MV-4-11 (cell line): Measurements from ENCODE around the gene SAT2.
"Not testable (repeated sequence)": the region's sequence is repeated elsewhere in the genome, so short reads cannot be mapped to it uniquely, and the experiment has no call there.

Source experiments
- DNase-seq: peaks from one replicate; lab custom pipeline; 2025; lab: John Stamatoyannopoulos, UW

SAT2 gene

DNA sequence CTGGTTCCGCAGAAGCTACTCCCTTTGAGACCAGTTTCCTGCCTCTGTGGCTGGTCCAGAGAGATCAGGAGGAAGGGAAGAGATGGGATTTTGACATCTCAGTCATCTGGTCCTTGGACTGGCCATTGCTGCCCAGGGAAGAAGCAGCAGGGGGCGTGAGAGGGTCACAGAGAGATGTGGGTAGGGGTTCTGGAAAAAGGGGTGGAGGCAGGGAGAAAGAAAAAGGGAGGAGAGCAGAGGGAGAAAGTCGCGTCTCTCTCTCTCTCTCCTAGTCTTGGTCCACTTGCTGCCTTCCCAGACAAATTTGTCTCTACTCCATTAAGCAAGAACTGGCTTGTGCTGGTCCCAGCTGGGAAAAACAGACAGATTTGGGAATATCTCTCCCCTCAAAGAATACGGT lies 6.8 kb upstream of the SAT2 start:
- DNase-seq: no peak

DNA sequence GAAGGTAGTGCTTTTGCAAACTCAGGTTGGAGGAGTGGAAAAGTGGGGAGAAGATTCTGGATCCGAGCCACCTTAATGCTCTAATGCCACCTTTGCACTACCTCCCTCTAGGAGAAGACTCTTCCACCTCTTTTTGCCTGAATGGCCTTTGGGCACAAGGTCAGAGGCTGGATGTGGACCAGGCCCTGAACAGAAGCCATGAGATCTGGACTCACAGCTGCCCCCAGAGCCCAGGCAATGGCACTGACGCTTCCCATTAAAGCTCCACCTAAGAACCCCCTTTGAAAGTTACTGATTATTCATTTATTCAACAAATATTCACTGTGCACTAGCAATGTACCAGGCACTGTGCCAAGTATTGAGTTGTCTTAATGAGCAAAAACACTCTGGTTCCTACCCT lies 5.5 kb upstream of the SAT2 start:
- DNase-seq: no peak

DNA sequence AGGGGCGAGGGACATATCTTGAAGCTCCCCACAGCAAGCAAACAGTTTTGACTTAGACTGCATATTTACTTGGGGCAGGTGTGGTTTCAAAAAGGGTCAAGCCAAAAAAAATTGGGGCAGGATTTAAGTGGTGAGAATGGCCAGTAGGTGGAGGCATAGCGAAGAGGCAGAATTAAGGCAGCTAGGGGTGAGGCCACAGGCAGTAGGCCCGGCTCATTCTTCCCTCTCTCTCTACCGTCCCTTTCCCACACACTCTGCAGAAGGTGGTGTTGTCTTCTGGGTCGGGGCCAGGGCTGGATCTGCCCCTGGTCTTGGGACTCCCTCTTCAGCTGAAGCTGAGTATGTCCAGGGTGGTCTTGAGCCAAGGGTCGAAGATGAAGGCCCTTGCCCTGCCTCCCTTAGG lies 4.9 kb upstream of the SAT2 start:
- peak; percentile 63 for DNase-seq

DNA sequence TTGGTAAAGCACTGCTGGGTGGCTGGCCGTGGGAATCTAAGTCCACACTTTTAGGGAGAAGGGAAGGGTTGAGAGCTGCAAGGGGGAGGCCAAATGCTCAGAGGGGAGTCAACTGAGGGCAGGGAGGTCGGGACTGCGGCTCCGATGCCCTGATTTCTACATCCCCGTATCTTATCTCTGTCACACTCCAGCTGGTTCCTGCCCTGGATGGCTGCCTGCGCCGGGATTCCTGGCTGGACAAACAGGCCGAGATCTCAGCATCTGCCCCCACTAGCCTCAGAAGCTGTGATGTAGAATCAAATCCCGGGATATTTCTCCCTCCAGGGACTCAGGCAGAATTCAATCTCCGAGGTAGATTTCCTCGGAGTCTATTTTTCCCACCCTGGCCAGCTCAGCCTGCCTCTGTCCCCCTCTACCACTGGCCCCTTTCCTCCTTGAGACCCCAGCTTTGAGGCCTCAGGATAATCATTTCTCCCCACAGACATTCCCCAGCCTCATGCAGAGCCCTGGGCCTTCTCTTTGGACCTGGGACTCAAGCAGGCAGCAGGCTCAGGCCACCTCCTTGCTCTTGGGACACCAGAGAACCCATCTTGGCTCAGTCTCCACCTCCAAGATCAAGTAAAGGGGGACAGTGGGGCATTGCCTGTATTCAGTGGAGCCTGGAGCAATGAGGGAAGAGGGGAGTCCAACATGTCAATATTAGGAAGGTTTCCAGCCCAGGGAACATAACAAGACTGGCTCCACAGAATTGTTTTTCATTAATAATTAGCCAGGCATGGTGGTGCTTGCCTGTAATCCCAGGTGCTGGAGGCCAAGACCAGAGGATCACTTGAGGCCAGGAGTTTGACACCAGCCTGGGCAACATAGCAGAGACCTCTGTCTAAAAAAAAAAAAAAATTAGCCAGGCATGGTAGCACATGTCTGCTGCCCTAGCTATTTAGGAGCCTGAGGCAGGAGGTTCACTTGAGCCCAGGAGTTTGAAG lies 4.1 kb upstream of the SAT2 start:
- DNase-seq: no peak

DNA sequence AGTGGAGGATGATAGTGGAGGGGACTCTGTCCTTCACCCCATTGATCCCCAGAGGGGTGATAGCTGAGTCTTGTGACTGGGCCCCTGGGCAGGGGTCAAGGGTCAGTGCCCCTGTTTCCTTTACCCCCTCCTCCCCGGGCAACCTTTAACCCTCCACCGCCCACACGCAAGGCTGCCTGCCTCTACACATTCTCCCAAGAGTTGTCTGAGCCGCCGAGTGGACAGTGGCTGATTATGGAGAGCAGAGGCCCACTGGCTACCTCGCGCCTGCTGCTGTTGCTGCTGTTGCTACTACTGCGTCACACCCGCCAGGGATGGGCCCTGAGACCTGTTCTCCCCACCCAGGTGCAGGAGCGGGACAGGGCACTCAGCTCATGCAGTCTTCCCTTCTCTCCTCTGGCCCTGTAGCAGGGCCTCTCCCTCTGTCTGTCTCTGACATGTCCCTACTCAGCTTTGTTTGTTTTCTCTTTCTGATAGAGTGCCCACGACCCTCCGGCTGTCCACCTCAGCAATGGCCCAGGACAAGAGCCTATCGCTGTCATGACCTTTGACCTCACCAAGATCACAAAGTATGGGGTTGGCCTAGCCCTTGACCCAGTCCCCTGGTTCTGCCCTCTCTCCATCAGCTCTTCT lies 2.4 kb upstream of the SAT2 start, which contains the start of gene SHBG:
SHBG (plus strand) TSS at position 197 of the 633 bp plus-strand sequence; CDS start at position 235, 38 bp downstream.
- DNase-seq: no peak

DNA sequence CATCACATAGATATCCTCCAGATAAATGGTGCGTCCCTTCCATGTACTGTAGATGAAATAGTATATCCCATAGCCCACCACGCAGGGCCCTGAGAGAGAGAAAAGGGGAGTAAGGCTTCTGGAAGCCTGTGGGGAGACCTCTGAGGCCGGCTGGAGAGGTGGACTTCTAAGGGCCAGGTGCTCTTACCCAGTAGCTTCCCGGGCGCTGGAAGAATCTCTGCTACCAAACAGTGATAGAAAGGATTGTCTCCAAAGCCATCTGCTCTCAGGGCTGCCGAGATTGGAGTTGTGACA lies 718 bp downstream of the SAT2 start:
- DNase-seq: no peak

DNA sequence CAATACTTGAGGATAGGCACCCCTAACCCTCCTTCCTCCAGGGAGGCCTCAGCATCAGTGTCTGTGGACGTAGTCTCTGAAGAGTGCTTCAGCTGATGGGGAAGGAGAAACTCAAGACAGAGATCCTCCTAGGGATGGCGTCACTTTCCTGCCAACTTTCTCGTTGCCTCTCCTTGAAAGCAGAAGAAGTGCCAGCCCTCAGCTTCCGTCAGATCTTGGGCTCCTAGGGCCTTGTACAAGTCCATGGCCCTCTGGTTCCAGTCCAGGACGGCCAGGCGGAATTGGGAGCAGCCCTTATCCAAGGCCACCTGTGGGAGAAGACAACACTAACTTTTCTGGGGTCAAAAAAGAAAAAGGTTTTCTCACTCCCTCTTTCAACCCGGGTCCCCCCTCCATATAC lies 1.3 kb downstream of the SAT2 start:
- DNase-seq: peak; percentile 41

DNA sequence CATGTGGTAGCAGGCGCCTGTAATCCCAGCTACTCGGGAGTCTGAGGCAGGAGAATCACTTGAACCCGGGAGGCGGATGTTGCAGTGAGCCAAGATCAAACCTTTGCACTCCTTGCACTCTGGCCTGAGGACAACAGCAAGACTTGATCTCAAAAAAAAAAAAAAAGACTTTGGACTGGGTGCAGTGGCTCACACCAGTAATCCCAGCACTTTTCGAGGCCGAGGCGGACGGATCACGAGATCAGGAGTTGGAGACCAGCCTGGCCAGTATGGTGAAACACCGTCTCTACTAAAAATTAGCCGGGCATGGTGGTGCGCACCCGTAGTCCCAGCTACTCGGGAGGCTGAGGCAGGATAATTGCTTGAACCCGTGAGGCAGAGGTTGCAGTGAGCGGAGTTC lies 1.9 kb downstream of the SAT2 start:
- not testable (repeated sequence) for DNase-seq

DNA sequence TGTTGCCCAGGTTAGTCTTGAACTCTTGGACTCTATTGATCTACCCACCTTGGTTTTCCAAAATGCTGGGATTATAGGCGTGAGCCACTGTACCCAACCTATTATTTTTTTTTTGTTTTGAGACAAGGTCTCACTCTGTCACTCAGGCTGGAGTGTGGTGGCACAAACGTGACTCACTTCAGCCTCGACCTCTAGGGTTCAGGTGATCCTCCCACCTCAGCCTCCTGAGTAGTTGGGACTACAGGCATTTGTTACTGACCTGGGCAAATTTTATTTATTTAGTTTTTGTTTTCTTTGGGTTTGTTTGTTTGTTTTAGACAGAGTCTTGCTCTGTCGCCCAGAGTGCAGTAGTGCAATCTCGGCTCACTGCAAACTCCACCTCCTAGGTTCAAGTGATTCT lies 4.0 kb downstream of the SAT2 start:
- DNase-seq: no peak

DNA sequence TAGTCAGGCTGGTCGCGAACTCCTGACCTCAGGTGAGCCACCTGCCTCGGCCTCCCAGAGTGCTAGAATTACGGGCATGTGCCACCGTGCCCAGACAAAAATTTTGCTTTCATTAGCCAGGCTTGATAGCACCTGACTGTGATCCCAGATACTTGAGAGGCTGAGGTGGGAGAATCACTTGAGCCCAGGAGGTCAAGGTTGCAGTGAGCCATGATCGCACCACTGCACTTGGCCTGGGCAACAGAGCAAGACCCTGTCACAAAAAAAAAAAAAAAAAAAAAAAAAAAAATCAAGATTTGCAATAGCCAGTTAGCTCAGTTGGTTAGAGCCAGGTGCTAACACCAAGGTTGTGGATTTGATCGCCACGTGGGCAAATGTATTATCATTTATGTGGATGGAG lies 6.8 kb downstream of the SAT2 start:
- no peak for DNase-seq

DNA sequence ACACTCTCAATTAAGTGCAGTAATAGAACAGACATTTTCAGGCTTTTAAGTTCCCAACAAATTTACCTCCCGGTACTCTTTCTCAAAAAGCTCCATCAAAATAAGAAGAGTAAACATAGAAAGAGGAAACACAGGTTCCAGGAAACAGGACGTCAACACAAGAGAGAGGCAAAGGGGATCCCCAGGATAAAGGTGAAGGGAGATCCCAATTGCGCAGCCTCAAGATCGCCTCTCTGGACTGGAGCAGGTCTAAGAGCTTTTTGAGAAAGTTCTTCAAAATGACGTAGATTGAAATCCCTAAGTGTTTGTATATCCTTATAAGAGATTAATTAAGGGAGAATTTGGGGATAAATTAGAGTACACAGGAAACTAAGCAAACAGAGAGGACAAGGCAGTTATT lies 9.0 kb downstream of the SAT2 start:
- no peak for DNase-seq

DNA sequence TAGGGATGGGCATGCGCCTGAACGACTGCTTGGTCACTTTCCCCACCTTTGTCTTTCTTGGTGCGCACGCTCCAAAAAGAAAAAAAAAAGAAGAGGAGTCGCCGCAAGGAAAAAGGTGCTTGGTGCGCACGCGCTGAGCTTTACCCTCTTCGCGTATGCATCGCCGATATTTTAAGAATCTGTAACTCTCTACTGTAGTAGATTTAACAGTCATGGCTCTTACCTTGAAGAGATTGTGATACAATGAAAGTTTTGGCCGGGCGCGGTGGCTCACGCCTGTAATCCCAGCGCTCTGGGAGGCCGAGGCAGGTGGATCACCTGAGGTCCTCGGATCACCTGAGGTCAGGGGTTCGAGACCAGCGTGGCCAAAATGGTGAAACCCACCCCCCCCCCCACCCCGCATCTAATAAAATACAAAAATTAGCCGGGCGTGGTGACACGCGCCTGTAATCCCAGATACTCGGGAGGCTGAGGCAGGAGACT lies 12.3 kb downstream of the SAT2 start:
- no peak for DNase-seq

DNA sequence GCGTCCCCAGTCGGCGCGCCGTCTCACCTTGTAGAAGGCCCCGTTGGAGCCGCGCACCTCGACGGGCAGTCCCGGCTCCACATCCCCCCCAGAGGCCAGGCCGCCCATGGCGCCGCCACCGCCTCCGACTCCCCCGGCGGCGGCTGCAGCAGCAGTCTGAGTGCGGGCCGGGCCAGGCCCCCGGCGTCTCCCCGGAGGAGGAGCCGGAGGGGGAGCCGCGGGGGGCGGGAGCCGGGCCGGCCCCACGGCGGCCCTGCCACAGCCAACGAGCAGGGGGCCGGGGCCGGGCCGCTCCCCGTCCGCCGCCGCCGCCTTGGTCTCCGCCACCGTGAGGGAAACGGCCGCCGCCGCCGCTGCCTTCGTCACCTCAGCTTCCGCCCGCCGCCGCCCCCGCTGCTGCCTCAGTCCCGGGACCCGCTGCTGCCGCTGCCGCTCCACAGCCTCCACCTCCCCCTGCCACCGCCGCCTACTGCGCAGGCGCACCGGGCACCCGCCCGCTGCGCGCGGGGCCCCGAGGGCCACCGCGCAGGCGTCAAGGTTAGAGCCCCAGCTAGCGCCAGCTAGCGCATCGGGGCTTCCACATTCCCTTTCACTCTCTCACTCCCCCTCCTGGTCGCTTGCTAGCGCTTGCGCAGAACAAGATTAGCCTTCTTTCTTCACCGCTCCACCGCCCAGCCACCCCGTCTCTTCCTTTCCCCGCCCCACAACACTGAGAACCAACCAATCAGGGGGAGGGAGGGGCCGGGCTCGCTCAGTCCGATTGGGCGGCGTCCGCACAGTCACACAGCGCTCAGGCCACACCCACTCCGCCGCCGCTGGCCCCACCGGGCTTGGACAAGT lies 13.0 kb downstream of the SAT2 start, which contains the start of gene FXR2:
FXR2 (minus strand) TSS at position 473 of the 840 bp plus-strand sequence; CDS start at position 108, 365 bp downstream.
- DNase-seq: peak; percentile 99

DNA sequence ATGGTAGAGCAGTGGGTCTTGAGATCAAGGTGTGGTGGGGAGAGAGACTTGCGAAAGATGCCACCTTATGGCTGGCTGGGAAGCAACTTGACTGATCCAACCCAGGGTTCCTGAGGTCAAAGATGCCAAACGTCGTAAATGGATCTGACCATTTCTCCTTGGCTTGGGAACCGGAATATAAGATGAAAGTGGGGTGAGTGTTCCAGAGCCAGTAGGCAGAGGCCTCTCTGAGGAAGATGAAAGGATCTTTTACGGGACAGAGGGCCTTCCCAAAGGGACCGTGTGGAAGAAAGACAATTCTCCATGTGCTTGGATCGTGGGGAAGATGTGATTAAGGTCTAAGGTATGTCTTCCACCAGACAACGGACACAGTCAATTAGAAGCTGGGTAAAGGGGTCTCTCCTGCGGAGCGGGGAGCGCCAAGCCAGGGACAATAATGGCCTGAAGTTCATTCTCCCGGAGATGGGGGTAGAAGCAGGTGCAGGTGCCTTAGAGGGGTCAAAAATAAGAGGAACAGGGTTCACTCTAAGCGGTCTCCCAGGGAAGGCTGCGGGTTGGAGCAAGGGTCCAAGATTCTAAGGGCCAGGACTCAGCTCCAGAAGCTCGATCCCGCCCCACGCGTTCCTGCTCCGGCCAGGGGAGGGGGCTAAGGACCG lies 13.7 kb downstream of the SAT2 start:
- DNase-seq: no peak

DNA sequence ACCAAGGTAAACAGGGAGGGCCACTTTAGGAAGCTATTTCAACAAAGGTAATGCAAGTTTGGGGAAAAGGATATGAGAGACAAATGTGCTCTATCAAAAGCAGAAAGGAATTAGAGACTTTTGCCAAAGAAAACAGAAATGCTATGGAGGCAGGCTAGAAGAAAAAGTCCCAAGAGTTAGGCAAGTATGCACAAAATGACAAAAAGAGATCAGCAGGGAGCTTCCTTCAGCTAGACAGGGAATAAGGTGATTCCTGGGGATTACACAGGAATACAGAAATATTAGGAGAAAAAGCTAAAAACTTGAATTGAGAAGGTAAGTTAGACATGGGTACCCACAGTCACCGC lies 15.4 kb downstream of the SAT2 start:
- no peak for DNase-seq

DNA sequence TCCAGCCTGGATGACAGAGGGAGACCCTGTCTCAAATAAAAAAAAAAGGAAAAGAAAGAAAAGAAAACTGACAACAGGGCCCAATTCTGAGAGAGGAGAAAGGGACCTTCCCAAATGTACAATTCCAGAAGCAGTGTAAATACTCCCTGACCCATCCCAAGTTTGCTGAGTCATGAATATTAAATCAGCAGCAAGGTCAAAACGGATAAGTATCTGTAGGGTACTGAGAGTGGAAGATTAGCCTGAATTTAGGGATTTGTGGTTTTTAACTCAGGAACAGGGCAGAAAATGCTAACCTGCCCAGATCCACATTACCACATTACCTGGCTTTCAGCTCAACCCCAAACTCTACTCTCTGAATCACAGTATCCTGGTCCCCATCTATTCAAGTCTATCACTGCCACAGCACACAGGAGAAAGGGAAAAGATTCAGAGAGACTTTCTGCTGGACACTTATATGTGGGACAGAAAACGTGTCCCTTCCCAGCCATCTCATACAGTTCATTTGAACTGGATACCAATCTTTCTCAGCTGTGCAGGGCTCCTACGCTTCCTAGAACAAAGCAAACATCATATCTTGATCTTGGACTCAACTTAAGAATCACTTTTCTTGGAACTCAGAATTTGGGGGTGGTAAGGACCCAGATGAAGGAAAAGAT lies 15.9 kb downstream of the SAT2 start:
- DNase-seq: no peak

DNA sequence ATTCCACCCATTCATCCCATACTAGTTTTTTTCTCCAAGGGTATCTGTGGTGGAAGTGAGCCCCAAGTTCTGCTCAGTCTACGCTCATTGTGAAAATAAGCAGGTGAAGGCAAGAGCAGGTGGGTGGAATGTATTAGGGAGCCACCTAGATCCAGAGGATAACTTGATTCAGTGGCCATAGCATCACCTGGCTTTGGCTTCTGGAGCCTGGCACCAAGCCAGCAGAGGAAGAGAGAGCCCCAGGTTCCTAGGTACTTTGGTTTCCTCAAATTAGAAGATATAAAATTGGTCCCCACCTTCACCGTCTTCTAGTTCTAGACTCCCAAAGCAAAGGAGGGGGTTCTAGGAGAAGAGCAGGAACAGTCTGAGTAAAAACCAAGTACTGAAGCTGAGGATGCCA lies 17.0 kb downstream of the SAT2 start:
- no peak for DNase-seq

DNA sequence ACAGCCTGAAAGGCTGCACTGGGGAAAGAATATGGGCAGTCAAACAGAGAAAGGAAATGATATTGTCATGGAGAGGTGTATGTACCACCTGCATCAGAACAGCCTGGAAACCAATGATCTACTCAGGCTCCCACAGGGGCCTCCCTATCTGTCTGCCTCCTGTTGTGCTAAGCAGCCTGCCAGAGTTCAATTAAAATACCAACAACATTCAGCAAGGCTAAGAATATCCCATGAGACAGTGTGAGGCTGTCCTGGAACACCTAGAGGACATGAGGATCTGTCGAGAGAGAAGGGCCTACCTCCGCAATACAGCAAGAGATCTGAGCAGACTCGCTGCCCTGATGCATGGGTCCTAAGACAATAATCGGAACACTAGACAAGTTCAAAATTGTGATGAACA lies 21.3 kb downstream of the SAT2 start:
- DNase-seq: no peak

DNA sequence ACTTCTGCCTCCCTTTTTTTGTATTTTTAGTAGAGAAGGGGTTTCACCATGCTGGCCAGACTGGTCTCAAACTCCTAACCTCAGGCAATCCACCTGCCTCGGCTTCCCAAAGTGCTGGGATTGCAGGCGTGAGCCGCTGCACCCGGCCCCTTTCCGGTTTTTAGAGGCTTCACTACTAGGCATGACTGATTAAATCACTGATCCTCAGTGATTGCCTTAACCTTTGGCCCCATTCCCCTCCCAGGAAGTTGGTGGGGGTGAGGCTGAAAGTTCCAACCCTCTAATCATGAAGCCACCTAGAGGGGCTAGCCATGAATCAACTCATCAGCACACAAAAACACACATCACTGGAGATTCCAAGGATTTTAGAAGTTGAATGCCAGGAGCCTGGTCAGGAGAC lies 30.1 kb downstream of the SAT2 start:
- not testable (repeated sequence) for DNase-seq

DNA sequence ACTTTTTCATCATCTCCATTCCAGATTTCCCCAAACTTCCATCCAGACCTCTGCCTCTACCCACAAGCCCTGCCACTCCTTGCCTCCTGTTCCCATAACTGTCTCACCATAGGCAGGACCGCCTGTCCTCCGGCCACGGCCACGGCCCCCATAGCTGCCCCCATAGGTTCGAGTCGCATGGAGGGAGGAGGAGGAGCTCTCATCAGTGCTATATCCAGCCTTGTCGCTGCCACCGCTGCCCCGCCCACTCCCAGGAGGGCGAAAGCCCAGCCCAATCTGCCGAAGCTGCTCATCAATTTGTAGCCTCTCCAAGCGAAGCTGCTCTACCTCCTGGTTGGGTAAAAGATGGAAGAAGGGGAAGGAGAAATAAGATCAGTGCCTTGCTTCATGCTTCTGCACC lies 34.3 kb downstream of the SAT2 start:
- DNase-seq: no peak

DNA sequence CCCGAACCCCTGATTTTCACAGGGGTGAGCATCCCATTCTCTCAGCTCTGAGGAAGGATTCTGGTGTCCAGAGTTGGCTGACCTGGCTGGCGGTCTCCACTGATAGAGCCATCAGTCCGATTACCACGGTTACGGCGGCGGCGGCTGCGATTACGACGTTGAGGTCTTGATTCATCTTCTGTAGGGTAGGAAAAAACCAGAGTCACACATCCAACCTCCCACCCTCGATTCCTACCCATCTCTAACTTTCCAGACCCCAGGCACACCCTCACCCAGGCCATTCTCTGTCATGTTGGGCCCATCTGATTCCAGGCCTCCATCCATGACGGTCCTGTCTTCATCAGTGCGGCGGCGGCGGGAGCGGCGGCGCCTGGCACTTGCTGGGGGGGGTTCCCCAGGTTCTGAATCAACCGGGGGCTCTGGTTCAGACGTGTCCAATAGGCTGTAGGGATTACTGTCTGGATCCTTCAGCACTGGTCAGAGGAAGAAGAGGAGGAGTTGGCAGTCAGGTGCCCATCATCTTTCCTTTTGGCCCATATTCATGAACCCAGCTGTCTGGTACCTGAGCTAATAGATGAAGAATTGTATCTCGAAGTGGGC lies 35.1 kb downstream of the SAT2 start:
- DNase-seq: no peak
